ENCODE measurements around the gene GYPA. TPM values are rescaled to one million over a fixed set of nuclear protein-coding genes. Genes with fewer than 3 reads are reported as not detected.
"Not testable (repeated sequence)": the region's sequence is repeated elsewhere in the genome, so short reads cannot be mapped to it uniquely, and the experiment has no call there.

GYPA gene
- total RNA-seq, 3 donors from 2014 or later (not counting 1 experiment from before 2014, with no cell fraction given), result not detected

- H3K4me3 ChIP-seq (ENCODE audit: low read length); H3K27ac Mint-ChIP-seq; H3K4me1 Mint-ChIP-seq; H3K9me3 ChIP-seq (ENCODE audit: control insufficient read depth, insufficient read depth, low read length); H3K9me3 Mint-ChIP-seq; H3K27me3 Mint-ChIP-seq (ENCODE audit: low read depth in 2 of 2); intact Hi-C loops (cut with micrococcal nuclease); H3K36me3 Mint-ChIP-seq; ATAC-seq; H3K36me3 ChIP-seq (ENCODE audit: control insufficient read depth, insufficient read depth, low read length); H3K27ac ChIP-seq (ENCODE audit: low read length); H3K27me3 ChIP-seq (ENCODE audit: control insufficient read depth, insufficient read depth, low read length); DNase-seq; H3K4me1 ChIP-seq (ENCODE audit: control insufficient read depth, insufficient read depth, low read length); H3K4me3 Mint-ChIP-seq: not testable (repeated sequence)
- WGBS (ENCODE audit: insufficient coverage), result 17% methylated on average over 2 of the region's 2 CpGs
Measured at GRCh38 chr4:144078746-144079145, 61.8 kb downstream of the GYPA start.

DNA sequence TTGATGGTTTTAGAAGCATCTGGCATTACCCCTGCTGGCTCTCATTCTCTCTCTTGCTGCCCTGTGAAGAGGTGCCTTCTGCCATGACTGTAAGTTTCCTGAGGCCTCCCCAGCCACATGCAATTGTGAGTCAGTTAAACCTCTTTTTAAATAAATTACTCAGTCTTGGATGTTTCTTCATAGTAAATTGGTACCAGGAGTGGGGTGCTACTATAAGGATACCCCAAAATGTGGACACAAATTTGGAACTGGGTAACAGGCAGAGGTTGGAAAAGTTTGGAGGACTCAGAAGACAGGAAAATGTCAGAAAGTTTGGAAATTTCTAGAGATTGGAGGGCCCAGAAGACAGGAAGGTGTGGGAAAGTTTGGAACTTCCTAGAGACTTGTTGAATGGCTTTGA, 79.0 kb downstream of the GYPA start:
- H3K9me3 ChIP-seq (ENCODE audit: control insufficient read depth, insufficient read depth, low read length); intact Hi-C loops (cut with micrococcal nuclease); H3K27ac Mint-ChIP-seq; ATAC-seq; H3K27ac ChIP-seq (ENCODE audit: low read length); H3K4me1 Mint-ChIP-seq; H3K4me1 ChIP-seq (ENCODE audit: control insufficient read depth, insufficient read depth, low read length); H3K27me3 ChIP-seq (ENCODE audit: control insufficient read depth, insufficient read depth, low read length); H3K27me3 Mint-ChIP-seq (ENCODE audit: low read depth in 2 of 2); H3K4me3 ChIP-seq (ENCODE audit: low read length); H3K4me3 Mint-ChIP-seq; DNase-seq; H3K36me3 ChIP-seq (ENCODE audit: control insufficient read depth, insufficient read depth, low read length): not testable (repeated sequence)
- Mint-ChIP-seq H3K9me3 (peaks cover 5 to 11% of the 10 kb centered on the region in 2 donors), H3K36me3 (peaks cover 11% of the 10 kb centered on the region)

DNA sequence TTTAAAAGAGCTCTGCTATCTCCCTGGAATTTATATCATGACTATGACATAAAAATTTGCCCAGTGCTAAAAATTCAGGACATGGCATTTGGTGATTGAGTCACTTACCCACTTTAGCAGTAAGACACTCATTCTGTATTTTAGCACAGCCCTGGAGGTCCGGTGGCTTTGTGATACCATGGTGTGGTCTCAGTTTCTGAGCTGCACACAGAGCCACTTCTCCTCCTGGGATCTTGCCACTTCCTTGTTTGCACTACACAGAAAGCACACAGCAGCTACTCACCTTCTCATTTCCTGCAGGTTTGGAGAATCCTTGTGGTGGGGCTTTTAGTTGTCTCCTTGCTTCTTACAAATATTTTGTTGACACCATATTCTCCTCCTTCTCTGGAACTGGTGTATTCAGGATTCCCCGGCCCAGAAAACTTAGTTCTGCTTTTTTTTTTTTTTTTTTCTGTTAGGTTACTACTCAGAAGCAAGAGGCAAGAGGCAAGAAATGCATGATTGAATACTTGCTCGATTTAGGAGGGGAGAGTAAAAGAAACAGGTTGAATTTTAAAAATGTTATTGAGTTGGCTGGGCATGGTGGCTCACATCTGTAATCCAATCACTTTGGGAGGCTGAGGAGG, 80.2 kb downstream of the GYPA start:
- H3K9me3 ChIP-seq (ENCODE audit: control insufficient read depth, insufficient read depth, low read length); H3K4me3 Mint-ChIP-seq; ATAC-seq; H3K4me3 ChIP-seq (ENCODE audit: low read length); H3K4me1 Mint-ChIP-seq; H3K4me1 ChIP-seq (ENCODE audit: control insufficient read depth, insufficient read depth, low read length); H3K27ac ChIP-seq (ENCODE audit: low read length); H3K27me3 Mint-ChIP-seq (ENCODE audit: low read depth in 2 of 2); H3K27ac Mint-ChIP-seq; DNase-seq; H3K36me3 ChIP-seq (ENCODE audit: control insufficient read depth, insufficient read depth, low read length); intact Hi-C loops (cut with micrococcal nuclease); H3K27me3 ChIP-seq (ENCODE audit: control insufficient read depth, insufficient read depth, low read length): not testable (repeated sequence)
- H3K9me3 Mint-ChIP-seq, result peaks cover 5 to 11% of the 10 kb centered on the region in 2 donors
- 12% methylated on average over 3 of the region's 3 CpGs for whole genome bisulfite sequencing (ENCODE audit: insufficient coverage)
- peaks cover 11% of the 10 kb centered on the region for H3K36me3 Mint-ChIP-seq

Other genes with a start within 250 kb of the GYPA start
- 1 to 10 TPM in 2 of 3 donors, under 1 TPM in 1; 0.31 to 1.3 (median 1.2) TPM for gene GYPE, start 235.2 kb downstream of the GYPA start, total RNA-seq
- gene GYPB, start 121.3 kb downstream of the GYPA start, total RNA-seq, result not detected